PC-3 (cell line): ENCODE measurements around the gene FOXP1. TPM values are rescaled to one million over a fixed set of nuclear protein-coding genes. Genes with fewer than 3 reads are reported as not detected.
A peak's percentile ranks its signal among the peaks of the same experiment; 100 is the strongest.

ENCODE experiments used
- ATAC-seq: fragments of 200-7000 bp; cut with Tn5 transposase; 2 replicates; pipeline ENCODE4 v1.9.1; 2020; ENCODE audit warnings: mild to moderate bottlenecking, moderate library complexity
- BruUV-seq: library from RNA; stranded (reverse); fragments of 400-500 nt; replicated peaks from 2 replicates; lab custom pipeline; 2021; lab: Mats Ljungman, UMichigan
- CTCF ChIA-PET: fragments of 300-600 bp; sonication (Branson Sonifier 250); formaldehyde crosslinking; loops from one replicate; lab custom pipeline; 2022; ENCODE audit warnings: antibody characterized with exemption; lab: Charles Lee
- POLR2A ChIA-PET: fragments of 300-600 bp; sonication (Branson Sonifier 250); formaldehyde crosslinking; loops from one replicate; lab custom pipeline; 2022; ENCODE audit warnings: antibody characterized with exemption; ENCODE audit not compliant: unreplicated experiment; lab: Charles Lee
- DNase-seq: peaks from one replicate; pipeline ENCODE4 v3.0.0-alpha.2; 2015
- H2AFZ ChIP-seq: fragments of 300-600 bp; sonication (generic); 2 replicates; pipeline ENCODE4 v1.6.0; 2016; ENCODE audit warnings: antibody characterized with exemption, low read length
- H3F3A ChIP-seq: fragments of 300-600 bp; sonication (generic); one replicate; pipeline ENCODE4 v1.6.0; 2017; ENCODE audit warnings: antibody characterized with exemption, low read length, control low read depth, mild to moderate bottlenecking; ENCODE audit not compliant: unreplicated experiment
- H3K27ac ChIP-seq: fragments of 300-600 bp; sonication (generic); 2 replicates; pipeline ENCODE4 v1.5.1; 2016; ENCODE audit warnings: mild to moderate bottlenecking, low read length
- H3K27me3 ChIP-seq: fragments of 300-600 bp; sonication (generic); 2 replicates; pipeline ENCODE4 v1.6.1; 2016; ENCODE audit warnings: low read length, mixed read lengths
- H3K36me3 ChIP-seq: fragments of 300-600 bp; sonication (generic); 2 replicates; pipeline ENCODE4 v1.6.1; 2016; ENCODE audit warnings: low read depth, mixed run types, low read length, mixed read lengths
- H3K4me1 ChIP-seq: fragments of 300-600 bp; sonication (generic); 2 replicates; pipeline ENCODE4 v1.5.1; 2016; ENCODE audit warnings: low read length; ENCODE audit not compliant: insufficient read depth
- H3K4me2 ChIP-seq: fragments of 300-600 bp; sonication (generic); 2 replicates; pipeline ENCODE4 v1.6.0; 2016; ENCODE audit warnings: low read length
- H3K4me3 ChIP-seq: fragments of 300-600 bp; sonication (generic); 2 replicates; pipeline ENCODE4 v1.5.1; 2016; ENCODE audit warnings: mild to moderate bottlenecking, low read length, mixed read lengths
- H3K79me2 ChIP-seq: fragments of 300-600 bp; sonication (generic); 2 replicates; pipeline ENCODE4 v1.6.1; 2017; ENCODE audit warnings: low read length, mixed read lengths
- H3K9ac ChIP-seq: fragments of 300-600 bp; sonication (generic); 2 replicates; pipeline ENCODE4 v1.6.0; 2016; ENCODE audit warnings: mild to moderate bottlenecking, low read length
- H3K9me2 ChIP-seq: fragments of 300-600 bp; sonication (generic); replicated peaks from 2 replicates; pipeline ENCODE4 v1.6.1; 2016; ENCODE audit warnings: mixed run types, low read length, mixed read lengths
- H3K9me3 ChIP-seq: fragments of 300-600 bp; sonication (generic); 2 replicates; pipeline ENCODE4 v1.6.1; 2016; ENCODE audit warnings: low read length, mixed read lengths
- H4K20me1 ChIP-seq: fragments of 300-600 bp; sonication (generic); 2 replicates; pipeline ENCODE4 v1.6.1; 2016; ENCODE audit warnings: low read length, mixed read lengths
- EZH2 ChIP-seq: fragments of 300-600 bp; sonication (generic); IDR thresholded peaks from one replicate; pipeline ENCODE4 v1.6.1; 2017; ENCODE audit warnings: antibody characterized with exemption, mild to moderate bottlenecking, low read length; ENCODE audit not compliant: unreplicated experiment
- EZH2phosphoT487 ChIP-seq: fragments of 300-600 bp; sonication (generic); IDR thresholded peaks from 2 replicates; pipeline ENCODE4 v1.6.1; 2018; ENCODE audit warnings: mild to moderate bottlenecking, antibody characterized with exemption, low read length, borderline replicate concordance
- intact Hi-C: fragments of 100-400 bp; cut with micrococcal nuclease; formaldehyde crosslinking; loops from 2 replicates; pipeline ENCODE4 v1.9.0; 2023
- total RNA-seq: library from RNA; depleted of rRNA; stranded (reverse); fragments of >200 nt; gene quantifications from 2 replicates; pipeline ENCODE4 v1.2.3, GENCODE V29; 2014
- TF ChIP-seq, protein P1 (sequence below): fragments of 300-600 bp; sonication (generic); conservative IDR thresholded peaks from 2 replicates; pipeline ENCODE4 v1.5.1; 2017; ENCODE audit warnings: antibody characterized with exemption, low read depth, mild to moderate bottlenecking, low read length

FOXP1 gene
- total RNA-seq, 1 experiment from 2014 or later, result 35.3 TPM

DNA sequence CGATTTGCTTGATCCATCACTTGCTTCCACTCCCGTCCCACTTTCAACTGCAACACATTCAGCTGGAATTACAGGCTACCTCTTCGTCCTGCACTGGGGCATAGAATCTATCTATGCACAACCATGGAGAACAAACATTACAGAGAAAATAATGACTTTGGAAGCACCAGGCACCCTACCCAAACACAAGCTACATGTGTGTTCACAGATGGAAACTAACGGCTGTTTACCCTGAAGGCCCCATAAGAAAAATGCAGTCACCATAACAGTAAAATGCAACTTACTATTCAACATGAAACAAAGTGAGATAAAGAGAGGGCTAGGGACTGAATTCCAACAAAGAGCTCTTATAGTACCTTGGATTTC is 496.8 kb downstream of the FOXP1 start:
- Histone ChIP-seq H3K4me1 (peaks cover 38% of the 10 kb centered on the region), H3K79me2 (no peaks in the 10 kb centered on the region), H3K4me2 (peak overlapping the region; percentile 53), H4K20me1 (no peaks in the 10 kb centered on the region), H3K27me3 (no peaks in the 10 kb centered on the region), H3K9ac (no peak overlapping the region), H3K36me3 (no peaks in the 10 kb centered on the region), H3K4me3 (no peak overlapping the region), H3K9me2 (no peaks in the 10 kb centered on the region), H3F3A (peaks cover 8% of the 10 kb centered on the region), H3K27ac (peak overlapping the region; percentile 55), H2AFZ (no peak overlapping the region), H3K9me3 (no peaks in the 10 kb centered on the region)
- no peak for ATAC-seq
- ChIA-PET POLR2A (no interaction called here), CTCF (interaction anchor here (0.9 kb wide), 1 partner anchor 8 kb away, joined by 3 read pairs; no protein-coding TSS in a partner anchor)
- BruUV-seq, result no TSS peak
- TF ChIP-seq EZH2, result no peak
- TF ChIP-seq EZH2phosphoT487, result no peak
- TF ChIP-seq, protein P1, sequence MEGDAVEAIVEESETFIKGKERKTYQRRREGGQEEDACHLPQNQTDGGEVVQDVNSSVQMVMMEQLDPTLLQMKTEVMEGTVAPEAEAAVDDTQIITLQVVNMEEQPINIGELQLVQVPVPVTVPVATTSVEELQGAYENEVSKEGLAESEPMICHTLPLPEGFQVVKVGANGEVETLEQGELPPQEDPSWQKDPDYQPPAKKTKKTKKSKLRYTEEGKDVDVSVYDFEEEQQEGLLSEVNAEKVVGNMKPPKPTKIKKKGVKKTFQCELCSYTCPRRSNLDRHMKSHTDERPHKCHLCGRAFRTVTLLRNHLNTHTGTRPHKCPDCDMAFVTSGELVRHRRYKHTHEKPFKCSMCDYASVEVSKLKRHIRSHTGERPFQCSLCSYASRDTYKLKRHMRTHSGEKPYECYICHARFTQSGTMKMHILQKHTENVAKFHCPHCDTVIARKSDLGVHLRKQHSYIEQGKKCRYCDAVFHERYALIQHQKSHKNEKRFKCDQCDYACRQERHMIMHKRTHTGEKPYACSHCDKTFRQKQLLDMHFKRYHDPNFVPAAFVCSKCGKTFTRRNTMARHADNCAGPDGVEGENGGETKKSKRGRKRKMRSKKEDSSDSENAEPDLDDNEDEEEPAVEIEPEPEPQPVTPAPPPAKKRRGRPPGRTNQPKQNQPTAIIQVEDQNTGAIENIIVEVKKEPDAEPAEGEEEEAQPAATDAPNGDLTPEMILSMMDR, result no peak
- intact Hi-C loops, result loop anchor here (5.0 kb wide), 1 partner anchor 121 kb away; no protein-coding TSS in a partner anchor
- no peak for DNase-seq

DNA sequence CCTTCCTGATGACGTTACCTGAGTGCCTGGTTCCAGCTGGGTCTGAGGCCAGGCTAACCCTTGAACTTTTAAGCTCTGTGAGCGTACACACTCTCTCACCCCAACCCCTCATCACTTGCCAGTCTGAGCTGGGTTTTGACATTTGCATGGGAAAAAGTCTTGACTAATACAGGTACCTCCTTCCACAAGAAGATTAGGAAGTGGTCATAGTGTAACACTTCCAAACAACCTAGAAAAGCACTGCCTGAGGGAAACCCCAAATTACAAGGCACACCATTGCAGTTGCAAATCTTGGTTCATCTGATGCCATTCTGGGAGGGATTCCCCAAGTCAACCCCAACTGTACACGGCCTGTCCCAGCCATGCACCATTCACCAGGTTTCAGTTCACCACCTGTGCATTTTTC is 499.8 kb downstream of the FOXP1 start:
- Histone ChIP-seq H3F3A (peaks cover 8% of the 10 kb centered on the region), H3K4me3 (no peak overlapping the region), H2AFZ (no peak overlapping the region), H3K36me3 (no peaks in the 10 kb centered on the region), H3K27ac (no peak overlapping the region), H3K9ac (no peak overlapping the region), H3K9me3 (no peaks in the 10 kb centered on the region), H4K20me1 (no peaks in the 10 kb centered on the region), H3K79me2 (no peaks in the 10 kb centered on the region), H3K27me3 (no peaks in the 10 kb centered on the region), H3K4me1 (peaks cover 35% of the 10 kb centered on the region), H3K9me2 (no peaks in the 10 kb centered on the region), H3K4me2 (no peak overlapping the region)
- ChIA-PET CTCF (no interaction called here), POLR2A (no interaction called here)
- ATAC-seq (no peak), DNase-seq (no peak)
- no TSS peak for BruUV-seq
- intact Hi-C loops, result no loop called here
- TF ChIP-seq EZH2, result no peak
- TF ChIP-seq EZH2phosphoT487, result no peak

DNA sequence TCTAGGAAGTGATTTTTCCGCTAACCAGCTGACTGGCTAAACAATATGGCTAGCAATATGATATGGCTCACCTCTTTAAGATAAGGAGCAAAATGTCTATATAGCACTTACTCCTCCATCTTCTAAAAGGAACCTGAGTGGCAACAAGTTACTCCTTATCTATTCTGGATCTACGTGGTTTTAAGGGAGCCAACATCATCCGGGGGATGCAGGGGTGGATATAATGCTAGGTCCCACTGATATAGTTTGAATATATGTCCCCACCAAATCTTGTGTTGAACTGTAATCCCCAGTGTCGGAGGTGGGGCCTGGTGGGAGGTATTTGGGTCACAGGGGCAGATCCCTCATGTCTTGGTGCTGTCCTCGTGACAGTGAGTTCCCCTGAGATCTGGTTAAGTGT is 500.7 kb downstream of the FOXP1 start:
- Histone ChIP-seq H3K79me2 (no peaks in the 10 kb centered on the region), H3K27ac (no peak overlapping the region), H3K4me1 (peaks cover 35% of the 10 kb centered on the region), H4K20me1 (no peaks in the 10 kb centered on the region), H3K27me3 (no peaks in the 10 kb centered on the region), H3K36me3 (no peaks in the 10 kb centered on the region), H2AFZ (no peak overlapping the region), H3K9ac (no peak overlapping the region), H3K4me3 (no peak overlapping the region), H3F3A (peaks cover 5% of the 10 kb centered on the region), H3K9me3 (no peaks in the 10 kb centered on the region), H3K9me2 (no peaks in the 10 kb centered on the region), H3K4me2 (no peak overlapping the region)
- intact Hi-C loops, result no loop called here
- TF ChIP-seq EZH2 (no peak), EZH2phosphoT487 (no peak)
- TF ChIP-seq, protein P1, result no peak
- POLR2A ChIA-PET, result no interaction called here
- CTCF ChIA-PET, result no interaction called here
- no peak for DNase-seq
- BruUV-seq, result no TSS peak
- ATAC-seq, result no peak
